HCT116 (cell line): ENCODE results near the gene CYRIA. TPM values are rescaled to one million over a fixed set of nuclear protein-coding genes. Genes with fewer than 3 reads are reported as not detected.

Source experiments
- ATAC-seq: fragments of 200-7000 bp; cut with Tn5 transposase; 2 replicates; pipeline ENCODE4 v1.9.1; 2020; ENCODE audit warnings: mild to moderate bottlenecking, moderate library complexity
- BruUV-seq: library from RNA; stranded (reverse); fragments of 400-500 nt; replicated peaks from 2 replicates; lab custom pipeline; 2021; lab: Mats Ljungman, UMichigan
- CTCF ChIA-PET: fragments of 300-600 bp; sonication (Branson Sonifier 250); formaldehyde crosslinking; loops from one replicate; lab custom pipeline; 2021; ENCODE audit warnings: antibody characterized with exemption; lab: Charles Lee
- POLR2A ChIA-PET: fragments of 300-600, 350-600 bp; sonication (Branson Sonifier 250); formaldehyde crosslinking; loops from one replicate; lab custom pipeline; 2021; ENCODE audit warnings: antibody characterized with exemption; lab: Charles Lee
- RAD21 ChIA-PET, 2 experiments: fragments of 300-600 bp; sonication (Branson Sonifier 250); formaldehyde crosslinking; loops; one replicate each; lab custom pipeline; 2023; ENCODE audit warnings: low total read pairs in 2 of 2; ENCODE audit not compliant: uncharacterized antibody in 2 of 2, unreplicated experiment in 2 of 2, low non-redundant PET in 1 of 2; lab: Charles Lee
- DNase-seq: peaks from one replicate; pipeline ENCODE4 v3.0.0-alpha.2; 2010; ENCODE audit warnings: low read depth, low spot score
- H2AFZ ChIP-seq: fragments of 200-600 bp; shearing (Covaris generic), sonication (generic); 2 replicates; pipeline ENCODE4 v1.6.1; 2017; ENCODE audit warnings: low read depth, mixed run types, mixed read lengths, antibody characterized with exemption, low read length; ENCODE audit not compliant: poor library complexity, severe bottlenecking
- H3K27ac ChIP-seq: 2 replicates; pipeline ENCODE4 v1.5.1; 2012; ENCODE audit warnings: low read depth, low read length
- H3K27me3 ChIP-seq: fragments of 200-600 bp; sonication (generic); 2 replicates; pipeline ENCODE4 v1.6.1; 2016; ENCODE audit warnings: mixed run types, low read length, mixed read lengths; ENCODE audit not compliant: insufficient read depth
- H3K36me3 ChIP-seq, 2 experiments: fragments of 200-500 bp in 1 of 2; fragments of 200-600 bp in 1 of 2; sonication (Bioruptor generic) in 1 of 2; sonication (generic) in 1 of 2; 2 replicates each; pipeline versions ENCODE4 v1.5.1 to v1.6.1; 2014 to 2016; ENCODE audit warnings: low read length in 2 of 2, inconsistent platforms in 1 of 2, mixed read lengths in 1 of 2, mixed run types in 1 of 2; ENCODE audit not compliant: insufficient read depth in 2 of 2, control insufficient read depth in 1 of 2
- H3K4me1 ChIP-seq, 2 experiments: fragments of 200-600 bp in 1 of 2; sonication (generic) in 1 of 2; 2 replicates each; pipeline versions ENCODE4 v1.5.1 to v1.6.1; 2012 to 2017; ENCODE audit warnings: low read length in 2 of 2, inconsistent platforms in 1 of 2, mild to moderate bottlenecking in 1 of 2, mixed read lengths in 1 of 2, mixed run types in 1 of 2, moderate library complexity in 1 of 2; ENCODE audit not compliant: insufficient read depth in 2 of 2, control insufficient read depth in 1 of 2
- H3K4me2 ChIP-seq: fragments of 200-600 bp; sonication (generic); 2 replicates; pipeline ENCODE4 v1.6.1; 2017; ENCODE audit warnings: mixed run types, low read length, mixed read lengths
- H3K4me3 ChIP-seq, 2 experiments: fragments of 200-600 bp in 1 of 2; sonication (generic) in 1 of 2; replicated peaks in 1 of 2; 2 replicates each; pipeline ENCODE4 v1.5.1; 2011 to 2016; ENCODE audit warnings: low read length in 2 of 2, control low read depth in 1 of 2, low read depth in 1 of 2, mild to moderate bottlenecking in 1 of 2, mixed read lengths in 1 of 2, mixed run types in 1 of 2
- H3K79me2 ChIP-seq: fragments of 200-600 bp; sonication (generic); 2 replicates; pipeline ENCODE4 v1.6.1; 2017; ENCODE audit warnings: mild to moderate bottlenecking, mixed run types, low read length, moderate library complexity, mixed read lengths; ENCODE audit not compliant: insufficient read depth
- H3K9ac ChIP-seq: fragments of 200-600 bp; sonication (generic); 2 replicates; pipeline ENCODE4 v1.6.1; 2016; ENCODE audit warnings: low read length, mixed read lengths
- H3K9me2 ChIP-seq: fragments of 200-600 bp; sonication (generic), shearing (Covaris generic); 2 replicates; pipeline ENCODE4 v1.6.1; 2017; ENCODE audit warnings: mixed run types, mild to moderate bottlenecking, moderate library complexity; ENCODE audit not compliant: insufficient read depth
- H3K9me3 ChIP-seq, 2 experiments: fragments of 200-500 bp in 1 of 2; fragments of 200-600 bp in 1 of 2; sonication (Bioruptor generic) in 1 of 2; sonication (generic) in 1 of 2; 2 replicates each; pipeline ENCODE4 v1.6.1; 2014 to 2017; ENCODE audit warnings: low read length in 2 of 2, mixed read lengths in 2 of 2, inconsistent platforms in 1 of 2, low read depth in 1 of 2, mild to moderate bottlenecking in 1 of 2, mixed run types in 1 of 2, moderate library complexity in 1 of 2; ENCODE audit not compliant: control insufficient read depth in 1 of 2, insufficient read depth in 1 of 2
- H4K20me1 ChIP-seq: fragments of 200-600 bp; sonication (generic), shearing (Covaris generic); 2 replicates; pipeline ENCODE4 v1.6.1; 2017; ENCODE audit warnings: mixed run types, mild to moderate bottlenecking, moderate library complexity; ENCODE audit not compliant: insufficient read depth
- ATF3 ChIP-seq: IDR thresholded peaks from 2 replicates; pipeline ENCODE4 v1.6.1; 2012
- CEBPB ChIP-seq: IDR thresholded peaks from 2 replicates; pipeline ENCODE4 v1.6.1; 2012; ENCODE audit warnings: low read depth
- EGR1 ChIP-seq: IDR thresholded peaks from 2 replicates; pipeline ENCODE4 v1.6.1; 2012; ENCODE audit warnings: low read depth
- EZH2phosphoT487 ChIP-seq: fragments of 200-600 bp; IDR thresholded peaks from 2 replicates; pipeline ENCODE4 v1.6.1; 2018; ENCODE audit warnings: antibody characterized with exemption, borderline replicate concordance
- FOSL1 ChIP-seq: IDR thresholded peaks from 2 replicates; pipeline ENCODE4 v1.6.1; 2012; ENCODE audit warnings: low read depth
- POLR2AphosphoS5 ChIP-seq: IDR thresholded peaks from 2 replicates; pipeline ENCODE4 v1.6.1; 2011; ENCODE audit warnings: mild to moderate bottlenecking, low read depth, low read length, moderate library complexity
- RAD21 ChIP-seq: IDR thresholded peaks from 2 replicates; pipeline ENCODE4 v1.6.1; 2012; ENCODE audit warnings: low read depth, mild to moderate bottlenecking
- SP1 ChIP-seq: IDR thresholded peaks from 2 replicates; pipeline ENCODE4 v1.6.1; 2012; ENCODE audit warnings: low read depth
- SRF ChIP-seq: IDR thresholded peaks from 2 replicates; pipeline ENCODE4 v1.6.1; 2012; ENCODE audit warnings: low read depth
- TCF7L2 ChIP-seq: IDR thresholded peaks from 2 replicates; pipeline ENCODE4 v1.7.0; 2011; ENCODE audit warnings: borderline replicate concordance, inconsistent platforms; ENCODE audit not compliant: insufficient read depth, insufficient read length; ENCODE audit errors: extremely low read depth
- YY1 ChIP-seq: IDR thresholded peaks from 2 replicates; pipeline ENCODE4 v1.6.1; 2011; ENCODE audit warnings: low read length, low read depth, moderate library complexity, mild to moderate bottlenecking; ENCODE audit not compliant: insufficient replicate concordance; ENCODE audit errors: extremely low read depth
- intact Hi-C: fragments of 100-400 bp; cut with micrococcal nuclease; formaldehyde crosslinking; loops from 2 replicates; pipeline ENCODE4 v1.10.0; 2022
- total RNA-seq: library from RNA; stranded (reverse); gene quantifications from one replicate; pipeline ENCODE4 v1.2.1, GENCODE V29; 2021; ENCODE audit not compliant: unreplicated experiment
- TF ChIP-seq, protein P1 (sequence below): IDR thresholded peaks from 2 replicates; pipeline ENCODE4 v1.6.1; 2011; ENCODE audit warnings: mild to moderate bottlenecking, low read length, moderate library complexity; ENCODE audit not compliant: insufficient replicate concordance; ENCODE audit errors: extremely low read depth

Gene CYRIA
- total RNA-seq, 1 experiment from 2014 or later = 0.44 TPM

DNA sequence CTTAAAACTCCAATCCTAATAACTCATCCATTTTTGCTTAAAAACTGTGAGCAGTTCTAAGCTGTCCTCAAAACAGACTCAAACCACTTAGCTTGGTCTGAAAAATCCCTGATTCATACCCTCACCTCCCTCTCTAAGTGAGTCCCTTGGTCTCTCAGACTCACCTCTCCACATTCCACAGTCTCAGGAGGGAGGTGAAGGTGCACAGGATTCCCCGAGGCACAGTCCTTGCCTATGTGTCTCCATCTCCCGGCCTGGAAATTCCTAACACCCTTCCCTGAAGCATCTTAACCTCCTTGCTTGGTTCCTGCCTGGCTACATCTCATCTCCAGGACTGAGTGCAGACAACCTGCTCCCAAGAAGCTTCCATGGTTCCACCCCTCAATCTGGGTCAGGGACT is 45.0 kb downstream of the CYRIA start:
- H2AFZ ChIP-seq = no peak overlapping the region
- H3K9me2 ChIP-seq = no peaks in the 10 kb centered on the region
- no peak for DNase-seq
- H3K4me3 ChIP-seq = no peak overlapping the region
- H3K4me2 ChIP-seq = no peak overlapping the region
- H3K27ac ChIP-seq = no peak overlapping the region
- no peak for ATAC-seq
- H4K20me1 ChIP-seq = no peaks in the 10 kb centered on the region
- BruUV-seq = no TSS peak
- intact Hi-C loops = no loop called here
- H3K79me2 ChIP-seq = no peaks in the 10 kb centered on the region
- no peaks in the 10 kb centered on the region for H3K9me3 ChIP-seq
- ChIA-PET POLR2A (no interaction called here), CTCF (interaction anchor here (3.8 kb wide), 1 partner anchor 136 kb away, joined by 22 read pairs; no protein-coding TSS in a partner anchor)
- no peaks in the 10 kb centered on the region for H3K4me1 ChIP-seq
- H3K9ac ChIP-seq = no peak overlapping the region
- no peaks in the 10 kb centered on the region for H3K36me3 ChIP-seq
- H3K27me3 ChIP-seq = peaks cover 28% of the 10 kb centered on the region
- TF ChIP-seq EGR1 (no peak), TCF7L2 (no peak)
- TF ChIP-seq, all 23 proteins: peak for 0
- RAD21 ChIA-PET = no interaction called here

GRCh38 chr2:16619576-16620245 is 45.9 kb downstream of the CYRIA start:
- Histone ChIP-seq H3K4me1 (no peaks in the 10 kb centered on the region), H3K9me3 (no peaks in the 10 kb centered on the region)
- no peak for ATAC-seq
- intact Hi-C loops = no loop called here
- TF ChIP-seq CEBPB (no peak), RAD21 (no peak), EGR1 (no peak), ATF3 (no peak), POLR2AphosphoS5 (no peak), SP1 (no peak), SRF (no peak), YY1 (no peak), TCF7L2 (no peak), FOSL1 (no peak), EZH2phosphoT487 (no peak)
- TF ChIP-seq, protein P1, sequence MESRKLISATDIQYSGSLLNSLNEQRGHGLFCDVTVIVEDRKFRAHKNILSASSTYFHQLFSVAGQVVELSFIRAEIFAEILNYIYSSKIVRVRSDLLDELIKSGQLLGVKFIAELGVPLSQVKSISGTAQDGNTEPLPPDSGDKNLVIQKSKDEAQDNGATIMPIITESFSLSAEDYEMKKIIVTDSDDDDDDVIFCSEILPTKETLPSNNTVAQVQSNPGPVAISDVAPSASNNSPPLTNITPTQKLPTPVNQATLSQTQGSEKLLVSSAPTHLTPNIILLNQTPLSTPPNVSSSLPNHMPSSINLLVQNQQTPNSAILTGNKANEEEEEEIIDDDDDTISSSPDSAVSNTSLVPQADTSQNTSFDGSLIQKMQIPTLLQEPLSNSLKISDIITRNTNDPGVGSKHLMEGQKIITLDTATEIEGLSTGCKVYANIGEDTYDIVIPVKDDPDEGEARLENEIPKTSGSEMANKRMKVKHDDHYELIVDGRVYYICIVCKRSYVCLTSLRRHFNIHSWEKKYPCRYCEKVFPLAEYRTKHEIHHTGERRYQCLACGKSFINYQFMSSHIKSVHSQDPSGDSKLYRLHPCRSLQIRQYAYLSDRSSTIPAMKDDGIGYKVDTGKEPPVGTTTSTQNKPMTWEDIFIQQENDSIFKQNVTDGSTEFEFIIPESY = no peak
- TF ChIP-seq, all 23 proteins: peak for 0
- Histone ChIP-seq H3K4me2 (no peak overlapping the region), H3K27me3 (peaks cover 33% of the 10 kb centered on the region), H4K20me1 (no peaks in the 10 kb centered on the region), H3K9me2 (no peaks in the 10 kb centered on the region), H3K36me3 (no peaks in the 10 kb centered on the region), H3K4me3 (no peak overlapping the region), H3K79me2 (no peaks in the 10 kb centered on the region), H3K27ac (no peak overlapping the region), H3K9ac (no peak overlapping the region), H2AFZ (no peak overlapping the region)
- POLR2A ChIA-PET = no interaction called here
- DNase-seq = no peak
- no TSS peak for BruUV-seq
- RAD21 ChIA-PET = no interaction called here
- CTCF ChIA-PET = interaction anchor here (3.8 kb wide), 1 partner anchor 137 kb away, joined by 22 read pairs; no protein-coding TSS in a partner anchor
